ENCODE data around the gene USO1.
A peak's percentile ranks its signal among the peaks of the same experiment; 100 is the strongest.
"Not testable (repeated sequence)": the region's sequence is repeated elsewhere in the genome, so short reads cannot be mapped to it uniquely, and the experiment has no call there.

USO1 gene

GRCh38 chr4:75724066-75724866, at the start of gene USO1:
TSS of gene USO1 (plus strand) at chr4:75724577. CDS start at chr4:75724820, 243 bp downstream.
- peak; percentile 99 for DNase-seq (ENCODE audit: low read depth in 2 of 2)

GRCh38 chr4:75675004-75675531, 49.3 kb upstream of the USO1 start:
- DNase-seq (ENCODE audit: low read depth in 2 of 2): no peak

- no peak for DNase-seq (ENCODE audit: low read depth in 2 of 2)
Measured at GRCh38 chr4:75678473-75678872, 45.9 kb upstream of the USO1 start.

GRCh38 chr4:75678965-75679364, 45.4 kb upstream of the USO1 start:
- no peak for DNase-seq (ENCODE audit: low read depth in 2 of 2)

- no peak for DNase-seq (ENCODE audit: low read depth in 2 of 2)
Measured at GRCh38 chr4:75679876-75680575, 44.4 kb upstream of the USO1 start.

GRCh38 chr4:75683482-75684155, 40.8 kb upstream of the USO1 start:
- no peak for DNase-seq (ENCODE audit: low read depth in 2 of 2)

- no peak for DNase-seq (ENCODE audit: low read depth in 2 of 2)
Measured at GRCh38 chr4:75685546-75686189, 38.7 kb upstream of the USO1 start.

GRCh38 chr4:75686346-75686745, 38.0 kb upstream of the USO1 start:
- no peak for DNase-seq (ENCODE audit: low read depth in 2 of 2)

- DNase-seq (ENCODE audit: low read depth in 2 of 2): not testable (repeated sequence)
Measured at GRCh38 chr4:75687125-75687524, 37.3 kb upstream of the USO1 start.

GRCh38 chr4:75692066-75692465, 32.3 kb upstream of the USO1 start:
- DNase-seq (ENCODE audit: low read depth in 2 of 2): not testable (repeated sequence)

GRCh38 chr4:75696071-75696470, 28.3 kb upstream of the USO1 start:
- no peak for DNase-seq (ENCODE audit: low read depth in 2 of 2)

GRCh38 chr4:75696581-75696980, 27.8 kb upstream of the USO1 start:
- no peak for DNase-seq (ENCODE audit: low read depth in 2 of 2)

GRCh38 chr4:75698162-75698962, 26.0 kb upstream of the USO1 start:
- DNase-seq (ENCODE audit: low read depth in 2 of 2): no peak

- DNase-seq (ENCODE audit: low read depth in 2 of 2): no peak
Measured at GRCh38 chr4:75698963-75699228, 25.5 kb upstream of the USO1 start.

GRCh38 chr4:75699299-75699698, 25.1 kb upstream of the USO1 start:
- DNase-seq (ENCODE audit: low read depth in 2 of 2): no peak

- DNase-seq (ENCODE audit: low read depth in 2 of 2): no peak
Measured at GRCh38 chr4:75702919-75703411, 21.4 kb upstream of the USO1 start.

GRCh38 chr4:75705198-75705977, 19.0 kb upstream of the USO1 start:
- DNase-seq (ENCODE audit: low read depth in 2 of 2): no peak

GRCh38 chr4:75708218-75708691, 16.1 kb upstream of the USO1 start:
- no peak for DNase-seq (ENCODE audit: low read depth in 2 of 2)

GRCh38 chr4:75710246-75710645, 14.1 kb upstream of the USO1 start:
- no peak for DNase-seq (ENCODE audit: low read depth in 2 of 2)

GRCh38 chr4:75714011-75714410, 10.4 kb upstream of the USO1 start:
- no peak for DNase-seq (ENCODE audit: low read depth in 2 of 2)

Data from stimulated activated CD4-positive, alpha-beta T cell treated with anti-CD3 and anti-CD28 coated beads, Interleukin-12 subunit alpha, Interleukin-12 subunit beta, amount 100 ng/mL, for 24 hours (primary cell).